Lower lobe of right lung (tissue), 2 donors: ENCODE results near the gene CSMD2. TPM values are rescaled to one million over a fixed set of nuclear protein-coding genes. Genes with fewer than 3 reads are reported as not detected.
"Not testable (repeated sequence)": the region's sequence is repeated elsewhere in the genome, so short reads cannot be mapped to it uniquely, and the experiment has no call there.

ENCODE experiments used
- ATAC-seq, 2 donors: fragments of 200-7000 bp; cut with Tn5 transposase; one replicate each; pipeline ENCODE4 v1.9.1; 2020 to 2022; ENCODE audit warnings: mild to moderate bottlenecking in 2 of 2, moderate library complexity in 2 of 2
- DNase-seq: peaks from one replicate; pipeline ENCODE4 v3.0.0-alpha.2; 2020
- H3K27ac ChIP-seq: fragments of 200-600 bp; one replicate; pipeline ENCODE4 v1.8.0; 2022
- H3K27me3 ChIP-seq: fragments of 200-600 bp; one replicate; pipeline ENCODE4 v1.8.0; 2022; ENCODE audit warnings: low read depth
- H3K36me3 ChIP-seq: fragments of 200-600 bp; one replicate; pipeline ENCODE4 v1.8.0; 2022; ENCODE audit warnings: mild to moderate bottlenecking
- H3K4me1 ChIP-seq: fragments of 200-600 bp; one replicate; pipeline ENCODE4 v1.8.0; 2022
- H3K4me3 ChIP-seq: fragments of 200-600 bp; one replicate; pipeline ENCODE4 v1.8.0; 2022; ENCODE audit warnings: mild to moderate bottlenecking
- H3K9me3 ChIP-seq: fragments of 200-600 bp; one replicate; pipeline ENCODE4 v1.8.0; 2022
- CTCF ChIP-seq: fragments of 200-600 bp; IDR thresholded peaks from one replicate; pipeline ENCODE4 v1.8.0; 2022; ENCODE audit warnings: antibody characterized with exemption, mild to moderate bottlenecking
- intact Hi-C: fragments of 100-400 bp; cut with DNase I; formaldehyde crosslinking; loops from one replicate; pipeline ENCODE4 v1.11.0; 2022
- total RNA-seq: library from RNA; stranded (reverse); fragmentation: NEBNext Ultra II Directional; extraction: Animal tissue kit (Norgen Biotek cat#: 25700); gene quantifications from one replicate; pipeline ENCODE4 v1.2.1, GENCODE V29; 2021
- donor health status: DM: no; HTN: yes; CAD: no; lungs with severe emphysema.

Gene CSMD2
- total RNA-seq, 1 donor from 2014 or later = 1.1 TPM

- Histone ChIP-seq H3K4me3 (no peak overlapping the region), H3K9me3 (no peaks in the 10 kb centered on the region), H3K27ac (no peak overlapping the region), H3K36me3 (no peaks in the 10 kb centered on the region), H3K27me3 (no peaks in the 10 kb centered on the region), H3K4me1 (no peaks in the 10 kb centered on the region)
- ATAC-seq (no peak), DNase-seq (no peak)
- TF ChIP-seq CTCF = no peak
- intact Hi-C loops = no loop called here
Observed at GRCh38 chr1:34024485-34024884, 140.5 kb downstream of the CSMD2 start.

GRCh38 chr1:34019741-34020552 lies 145.1 kb downstream of the CSMD2 start:
- DNase-seq (no peak), ATAC-seq (no peak)

DNA sequence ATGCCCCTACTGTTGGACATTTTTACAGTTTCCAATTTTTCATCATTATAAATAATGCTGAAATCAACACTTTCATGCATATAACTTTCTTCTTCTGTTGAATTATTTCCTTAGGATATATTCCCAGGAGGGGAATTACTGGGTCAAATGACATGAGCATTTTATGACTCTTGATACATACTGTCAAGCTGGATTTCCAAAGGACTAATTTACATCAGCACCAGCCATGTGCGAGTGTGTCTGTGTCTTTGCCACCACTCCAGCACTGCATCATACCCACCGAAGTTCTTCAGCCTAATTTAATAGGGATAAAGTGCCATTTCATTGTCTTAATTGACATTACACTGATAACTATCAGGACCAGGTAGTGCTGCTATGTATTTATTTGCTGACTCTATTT lies 146.7 kb downstream of the CSMD2 start:
- no peaks in the 10 kb centered on the region for H3K9me3 ChIP-seq
- peaks cover 8% of the 10 kb centered on the region for H3K27me3 ChIP-seq
- TF ChIP-seq CTCF = no peak
- no peak for DNase-seq
- intact Hi-C loops = no loop called here
- H3K4me1 ChIP-seq = no peaks in the 10 kb centered on the region
- H3K4me3 ChIP-seq = no peak overlapping the region
- no peak for ATAC-seq
- H3K36me3 ChIP-seq = no peaks in the 10 kb centered on the region
- H3K27ac ChIP-seq = no peak overlapping the region

More at GRCh38 chr1:34019741-34020552, 145.1 kb downstream of the CSMD2 start:
- TF ChIP-seq CTCF = no peak
- intact Hi-C loops = no loop called here
- Histone ChIP-seq H3K4me1 (no peaks in the 10 kb centered on the region), H3K27me3 (no peaks in the 10 kb centered on the region), H3K9me3 (no peaks in the 10 kb centered on the region), H3K36me3 (no peaks in the 10 kb centered on the region), H3K4me3 (no peak overlapping the region), H3K27ac (no peak overlapping the region)

- intact Hi-C loops = not testable (repeated sequence)
Observed at GRCh38 chr1:34016281-34016680, 148.7 kb downstream of the CSMD2 start.

DNA sequence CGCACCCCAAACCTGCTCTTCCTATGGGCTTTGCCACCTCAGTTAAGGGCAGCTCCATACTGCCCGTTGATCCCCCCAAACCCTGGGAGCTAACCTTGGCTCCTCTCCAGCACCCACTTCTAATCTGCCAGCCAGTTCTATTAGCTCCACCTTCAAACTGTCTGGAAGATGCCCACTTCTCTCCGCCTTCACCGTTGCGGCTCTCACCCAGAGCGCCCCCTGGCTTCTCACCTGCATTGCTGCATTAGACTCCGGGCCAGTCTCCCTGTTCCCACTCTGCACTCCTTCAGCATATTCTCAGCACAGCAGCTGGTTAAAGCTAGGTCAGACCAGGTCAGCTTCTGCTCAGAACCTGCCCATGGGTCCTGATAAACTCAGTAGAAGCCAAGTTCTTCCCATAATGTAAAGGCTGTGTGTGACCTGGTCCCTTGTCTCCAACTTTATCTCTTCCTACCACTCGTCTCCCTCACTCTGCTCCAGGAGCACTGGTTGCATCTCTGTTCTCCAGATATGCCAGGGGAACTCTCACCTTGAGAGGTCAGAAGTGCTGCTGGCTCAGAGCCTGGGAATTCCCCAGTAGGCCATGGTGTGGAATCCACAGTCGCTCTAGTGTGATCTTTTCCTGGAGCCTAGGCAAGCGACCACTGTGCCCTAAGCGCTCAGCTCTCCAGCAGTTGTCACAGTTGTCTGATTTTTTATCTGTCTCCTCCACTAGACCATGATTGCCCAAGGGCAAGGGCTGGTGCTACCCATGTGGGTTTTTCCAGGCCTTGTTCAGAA lies 150.9 kb downstream of the CSMD2 start:
- H3K9me3 ChIP-seq = no peaks in the 10 kb centered on the region
- H3K27me3 ChIP-seq = peaks cover 8% of the 10 kb centered on the region
- peak; percentile 52 for TF ChIP-seq CTCF
- H3K4me3 ChIP-seq = no peak overlapping the region
- DNase-seq (peak; percentile 49), ATAC-seq (peak; percentile 46 to 71)
- intact Hi-C loops = no loop called here
- H3K4me1 ChIP-seq = no peaks in the 10 kb centered on the region
- H3K27ac ChIP-seq = no peak overlapping the region
- H3K36me3 ChIP-seq = no peaks in the 10 kb centered on the region

More at GRCh38 chr1:34016281-34016680, 148.7 kb downstream of the CSMD2 start:
- not testable (repeated sequence) for H3K27me3 ChIP-seq, H3K36me3 ChIP-seq, H3K4me3 ChIP-seq, H3K27ac ChIP-seq, H3K9me3 ChIP-seq, H3K4me1 ChIP-seq, DNase-seq, ATAC-seq

GRCh38 chr1:34013136-34013535 lies 151.9 kb downstream of the CSMD2 start:
- Histone ChIP-seq H3K4me3 (no peak overlapping the region), H3K27ac (no peak overlapping the region), H3K4me1 (no peaks in the 10 kb centered on the region), H3K36me3 (no peaks in the 10 kb centered on the region), H3K27me3 (peaks cover 8% of the 10 kb centered on the region), H3K9me3 (no peaks in the 10 kb centered on the region)
- ATAC-seq (no peak), DNase-seq (no peak)
- intact Hi-C loops = no loop called here
- no peak for TF ChIP-seq CTCF
